Tibial nerve (tissue), 4 donors: ENCODE measurements around the gene MDGA2.

Source experiments
- EP300 ChIP-seq, 2 donors: sonication (generic); formaldehyde crosslinking; IDR thresholded peaks; one replicate each; pipeline ENCODE4 v1.6.1; 2017; ENCODE audit warnings: antibody characterized with exemption in 2 of 2, mild to moderate bottlenecking in 1 of 2
- POLR2A ChIP-seq, 2 donors: fragments of 450-650 bp; IDR thresholded peaks; one replicate each; pipeline ENCODE4 v1.6.1; 2017; ENCODE audit warnings: antibody characterized with exemption in 2 of 2, mild to moderate bottlenecking in 2 of 2, moderate library complexity in 2 of 2
- TF ChIP-seq, protein P1 (sequence below), 5 experiments: fragments of 200-600 bp in 3 of 5; fragments of 450-650 bp in 2 of 5; sonication (generic) in 3 of 5; IDR thresholded peaks; one replicate each; pipeline ENCODE4 v1.5.1; 2016 to 2019; ENCODE audit warnings: antibody characterized with exemption in 5 of 5, mild to moderate bottlenecking in 3 of 5, moderate library complexity in 2 of 5

GRCh38 chr14:47226877-47227520, 448.4 kb downstream of the MDGA2 start:
- TF ChIP-seq, protein P1, sequence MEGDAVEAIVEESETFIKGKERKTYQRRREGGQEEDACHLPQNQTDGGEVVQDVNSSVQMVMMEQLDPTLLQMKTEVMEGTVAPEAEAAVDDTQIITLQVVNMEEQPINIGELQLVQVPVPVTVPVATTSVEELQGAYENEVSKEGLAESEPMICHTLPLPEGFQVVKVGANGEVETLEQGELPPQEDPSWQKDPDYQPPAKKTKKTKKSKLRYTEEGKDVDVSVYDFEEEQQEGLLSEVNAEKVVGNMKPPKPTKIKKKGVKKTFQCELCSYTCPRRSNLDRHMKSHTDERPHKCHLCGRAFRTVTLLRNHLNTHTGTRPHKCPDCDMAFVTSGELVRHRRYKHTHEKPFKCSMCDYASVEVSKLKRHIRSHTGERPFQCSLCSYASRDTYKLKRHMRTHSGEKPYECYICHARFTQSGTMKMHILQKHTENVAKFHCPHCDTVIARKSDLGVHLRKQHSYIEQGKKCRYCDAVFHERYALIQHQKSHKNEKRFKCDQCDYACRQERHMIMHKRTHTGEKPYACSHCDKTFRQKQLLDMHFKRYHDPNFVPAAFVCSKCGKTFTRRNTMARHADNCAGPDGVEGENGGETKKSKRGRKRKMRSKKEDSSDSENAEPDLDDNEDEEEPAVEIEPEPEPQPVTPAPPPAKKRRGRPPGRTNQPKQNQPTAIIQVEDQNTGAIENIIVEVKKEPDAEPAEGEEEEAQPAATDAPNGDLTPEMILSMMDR (IDR thresholded peaks at IDR 0.05), result no peak
- TF ChIP-seq POLR2A (IDR thresholded peaks at IDR 0.05) (no peak), EP300 (IDR thresholded peaks at IDR 0.05) (no peak)
